Brain pericyte (primary cell): ENCODE measurements around the gene LPIN2.

Source experiments
- DNase-seq: peaks from one replicate; pipeline ENCODE4 v3.0.0-alpha.2; 2012; ENCODE audit warnings: low read depth, low spot score

The LPIN2 gene

GRCh38 chr18:2982022-2982421 lies 30.9 kb downstream of the LPIN2 start:
- DNase-seq = no peak

GRCh38 chr18:2981212-2981728 lies 31.7 kb downstream of the LPIN2 start:
- DNase-seq = peak; percentile 68

GRCh38 chr18:2979871-2980790 lies 32.8 kb downstream of the LPIN2 start:
- DNase-seq = no peak

- DNase-seq = no peak
Observed at GRCh38 chr18:2979129-2979528, 33.8 kb downstream of the LPIN2 start.

GRCh38 chr18:2978661-2979106 lies 34.3 kb downstream of the LPIN2 start:
- peak; percentile 88 for DNase-seq

GRCh38 chr18:2978208-2978607 lies 34.7 kb downstream of the LPIN2 start:
- no peak for DNase-seq

- no peak for DNase-seq
Observed at GRCh38 chr18:2976218-2977132, 36.5 kb downstream of the LPIN2 start.

- no peak for DNase-seq
Observed at GRCh38 chr18:2974731-2975130, 38.2 kb downstream of the LPIN2 start.

GRCh38 chr18:2971741-2972552 lies 41.0 kb downstream of the LPIN2 start:
- no peak for DNase-seq

- DNase-seq = no peak
Observed at GRCh38 chr18:2970772-2971659, 41.9 kb downstream of the LPIN2 start.

- DNase-seq = no peak
Observed at GRCh38 chr18:2970344-2970743, 42.6 kb downstream of the LPIN2 start.

GRCh38 chr18:2969695-2970094 lies 43.2 kb downstream of the LPIN2 start:
- no peak for DNase-seq

- no peak for DNase-seq
Observed at GRCh38 chr18:2968606-2969005, 44.3 kb downstream of the LPIN2 start.

GRCh38 chr18:2967820-2968219 lies 45.1 kb downstream of the LPIN2 start:
- no peak for DNase-seq

- no peak for DNase-seq
Observed at GRCh38 chr18:2967357-2967756, 45.6 kb downstream of the LPIN2 start.

GRCh38 chr18:2966560-2966959 lies 46.4 kb downstream of the LPIN2 start:
- no peak for DNase-seq

GRCh38 chr18:2965797-2966196 lies 47.1 kb downstream of the LPIN2 start:
- no peak for DNase-seq

- no peak for DNase-seq
Observed at GRCh38 chr18:2964361-2965010, 48.5 kb downstream of the LPIN2 start.
